Endodermal cell (in vitro differentiated cells): ENCODE measurements around the gene KDM6A. TPM values are rescaled to one million over a fixed set of nuclear protein-coding genes. Genes with fewer than 3 reads are reported as not detected.
"Not testable (repeated sequence)": the region's sequence is repeated elsewhere in the genome, so short reads cannot be mapped to it uniquely, and the experiment has no call there.

Experiments
- DNase-seq: peaks from one replicate; pipeline ENCODE4 v3.0.0-alpha.2; 2017
- H3K27ac ChIP-seq: 2 replicates; pipeline ENCODE4 v1.5.1; 2013; ENCODE audit warnings: mild to moderate bottlenecking, low read depth, low read length, moderate library complexity
- H3K27me3 ChIP-seq: 2 replicates; pipeline ENCODE4 v1.6.1; 2013; ENCODE audit warnings: mild to moderate bottlenecking, low read length, moderate library complexity; ENCODE audit not compliant: insufficient read depth, control insufficient read depth, poor library complexity, severe bottlenecking
- H3K36me3 ChIP-seq: 2 replicates; pipeline ENCODE4 v1.7.0; 2013; ENCODE audit warnings: mild to moderate bottlenecking, low read length, moderate library complexity; ENCODE audit not compliant: control insufficient read depth, insufficient read depth
- H3K4me1 ChIP-seq: one replicate; pipeline ENCODE4 v1.7.0; 2013; ENCODE audit warnings: low read length; ENCODE audit not compliant: control insufficient read depth, insufficient read depth
- H3K4me3 ChIP-seq: 2 replicates; pipeline ENCODE4 v1.5.1; 2013; ENCODE audit warnings: mild to moderate bottlenecking, low read length, moderate library complexity
- H3K9ac ChIP-seq: 2 replicates; pipeline ENCODE4 v1.6.1; 2013; ENCODE audit warnings: mild to moderate bottlenecking, low read length, moderate library complexity; ENCODE audit not compliant: poor library complexity, severe bottlenecking; ENCODE audit errors: extremely low read depth
- H3K9me3 ChIP-seq: 2 replicates; pipeline ENCODE4 v1.6.1; 2013; ENCODE audit warnings: mild to moderate bottlenecking, low read length, moderate library complexity; ENCODE audit not compliant: control insufficient read depth
- H3K27ac Mint-ChIP-seq: 2 replicates; pipeline ENCODE4 v1.8.0; 2020; ENCODE audit warnings: mixed read lengths
- H3K27me3 Mint-ChIP-seq: 2 replicates; pipeline ENCODE4 v1.8.0; 2021; ENCODE audit warnings: mild to moderate bottlenecking, mixed read lengths; ENCODE audit not compliant: insufficient read depth
- H3K36me3 Mint-ChIP-seq: 2 replicates; pipeline ENCODE4 v1.8.0; 2020; ENCODE audit warnings: low read depth, mixed read lengths
- H3K4me1 Mint-ChIP-seq: 2 replicates; pipeline ENCODE4 v1.8.0; 2020; ENCODE audit warnings: mixed read lengths
- H3K4me3 Mint-ChIP-seq: 2 replicates; pipeline ENCODE4 v1.8.0; 2020; ENCODE audit warnings: mild to moderate bottlenecking, moderate library complexity, mixed read lengths
- H3K9me3 Mint-ChIP-seq: 2 replicates; pipeline ENCODE4 v1.8.0; 2020; ENCODE audit warnings: mild to moderate bottlenecking, mixed read lengths
- WGBS, 2 experiments: methylation state at CpG; one replicate each; pipeline versions ENCODE4 v1.1.5 to v1.1.7; 2013; ENCODE audit warnings: missing lambda C conversion rate in 2 of 2, mixed read lengths in 1 of 2; ENCODE audit not compliant: insufficient coverage in 1 of 2, insufficient read length in 1 of 2; 5-methylcytosine and 5-hydroxymethylcytosine counted together
- total RNA-seq, 2 donors: library from RNA; stranded (reverse); fragmentation: NEBNext Ultra II Directional in 1 of 2; extraction: Animal tissue kit (Norgen Biotek cat#: 25700) in 1 of 2; gene quantifications; 2 replicates in 1 of 2; 3 replicates in 1 of 2; pipeline ENCODE4 v1.2.1, GENCODE V29; 2021
- TF ChIP-seq, protein P1 (sequence below): fragments of 200-600 bp; sonication (generic); conservative IDR thresholded peaks from 2 replicates; pipeline ENCODE4 v1.5.0; 2021; ENCODE audit warnings: antibody characterized with exemption, mild to moderate bottlenecking

KDM6A gene
- total RNA-seq, 2 donors from 2014 or later: 62.1 to 64.6 TPM

GRCh38 chrX:44947995-44948394 lies 75.0 kb downstream of the KDM6A start:
- H3K4me1 ChIP-seq: no peaks in the 10 kb centered on the region
- H3K27me3 Mint-ChIP-seq: no peaks in the 10 kb centered on the region
- H3K36me3 Mint-ChIP-seq: peaks cover 3% of the 10 kb centered on the region
- no peak for DNase-seq
- H3K4me3 Mint-ChIP-seq: no peak overlapping the region
- H3K27me3 ChIP-seq: no peaks in the 10 kb centered on the region
- H3K27ac ChIP-seq: no peak overlapping the region
- H3K9me3 ChIP-seq: peaks cover 28% of the 10 kb centered on the region
- no peaks in the 10 kb centered on the region for H3K36me3 ChIP-seq
- H3K4me3 ChIP-seq: no peak overlapping the region
- H3K9me3 Mint-ChIP-seq: peaks cover 60% of the 10 kb centered on the region
- peak overlapping the region; percentile 15 for H3K27ac Mint-ChIP-seq
- H3K4me1 Mint-ChIP-seq: peaks cover 14% of the 10 kb centered on the region
- WGBS, 2 experiments: 80 to 96% methylated on average over 1 to 2 of the region's 4 CpGs
- no peak overlapping the region for H3K9ac ChIP-seq
- TF ChIP-seq, protein P1, sequence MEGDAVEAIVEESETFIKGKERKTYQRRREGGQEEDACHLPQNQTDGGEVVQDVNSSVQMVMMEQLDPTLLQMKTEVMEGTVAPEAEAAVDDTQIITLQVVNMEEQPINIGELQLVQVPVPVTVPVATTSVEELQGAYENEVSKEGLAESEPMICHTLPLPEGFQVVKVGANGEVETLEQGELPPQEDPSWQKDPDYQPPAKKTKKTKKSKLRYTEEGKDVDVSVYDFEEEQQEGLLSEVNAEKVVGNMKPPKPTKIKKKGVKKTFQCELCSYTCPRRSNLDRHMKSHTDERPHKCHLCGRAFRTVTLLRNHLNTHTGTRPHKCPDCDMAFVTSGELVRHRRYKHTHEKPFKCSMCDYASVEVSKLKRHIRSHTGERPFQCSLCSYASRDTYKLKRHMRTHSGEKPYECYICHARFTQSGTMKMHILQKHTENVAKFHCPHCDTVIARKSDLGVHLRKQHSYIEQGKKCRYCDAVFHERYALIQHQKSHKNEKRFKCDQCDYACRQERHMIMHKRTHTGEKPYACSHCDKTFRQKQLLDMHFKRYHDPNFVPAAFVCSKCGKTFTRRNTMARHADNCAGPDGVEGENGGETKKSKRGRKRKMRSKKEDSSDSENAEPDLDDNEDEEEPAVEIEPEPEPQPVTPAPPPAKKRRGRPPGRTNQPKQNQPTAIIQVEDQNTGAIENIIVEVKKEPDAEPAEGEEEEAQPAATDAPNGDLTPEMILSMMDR: no peak

DNA sequence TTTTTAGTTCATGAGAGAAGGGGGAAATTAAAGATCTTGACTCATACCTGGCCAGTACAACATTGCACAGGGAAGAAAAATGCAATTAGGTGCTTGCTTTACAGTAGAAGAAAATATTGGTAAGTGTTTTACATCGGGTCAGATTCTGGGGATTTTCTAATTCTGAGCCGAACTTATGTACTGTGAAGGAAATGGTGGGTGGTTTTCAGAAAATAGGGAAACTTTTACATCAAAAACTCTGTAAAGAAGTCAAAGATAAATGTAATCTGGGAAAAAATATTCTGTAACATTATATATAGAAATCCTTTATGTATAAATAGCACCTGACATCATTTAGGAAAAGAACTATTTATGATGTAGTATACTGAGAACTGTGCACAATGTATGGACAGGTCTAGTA lies 75.4 kb downstream of the KDM6A start:
- TF ChIP-seq, protein P1: no peak
- peak overlapping the region; percentile 15 for H3K27ac Mint-ChIP-seq
- H3K9ac ChIP-seq: no peak overlapping the region
- no peaks in the 10 kb centered on the region for H3K27me3 ChIP-seq
- peaks cover 3% of the 10 kb centered on the region for H3K36me3 Mint-ChIP-seq
- H3K9me3 ChIP-seq: peaks cover 28% of the 10 kb centered on the region
- peaks cover 59% of the 10 kb centered on the region for H3K9me3 Mint-ChIP-seq
- 100% methylated on average over 2 of the region's 2 CpGs; no CpG with 5 or more reads in 1 of the 2 experiments for WGBS, 2 experiments
- no peak overlapping the region for H3K4me3 ChIP-seq
- no peak for DNase-seq
- peaks cover 17% of the 10 kb centered on the region for H3K4me1 Mint-ChIP-seq
- H3K36me3 ChIP-seq: no peaks in the 10 kb centered on the region
- no peak overlapping the region for H3K27ac ChIP-seq
- no peaks in the 10 kb centered on the region for H3K4me1 ChIP-seq
- H3K27me3 Mint-ChIP-seq: no peaks in the 10 kb centered on the region
- no peak overlapping the region for H3K4me3 Mint-ChIP-seq

DNA sequence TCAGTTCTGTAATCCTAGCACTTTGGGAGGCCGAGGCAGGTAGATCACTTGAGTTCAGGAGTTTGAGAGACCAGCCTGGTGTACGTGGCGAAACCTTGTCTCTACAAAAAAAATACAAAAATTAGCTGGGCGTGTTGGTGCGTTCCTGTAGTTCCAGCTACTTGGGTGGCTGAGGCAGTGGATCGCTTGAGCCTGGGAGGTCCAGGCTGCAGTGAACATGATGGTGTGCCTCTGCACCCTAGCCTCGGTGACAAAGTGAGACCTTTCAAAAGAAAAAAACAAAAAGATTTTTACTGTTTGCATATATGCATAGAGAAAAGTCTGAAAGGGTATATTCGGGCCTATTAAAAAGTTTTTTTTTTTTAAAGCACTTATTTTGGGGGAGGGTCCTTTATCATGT lies 76.1 kb downstream of the KDM6A start:
- Histone ChIP-seq H3K36me3 (no peaks in the 10 kb centered on the region), H3K9ac (no peak overlapping the region), H3K4me1 (no peaks in the 10 kb centered on the region), H3K9me3 (peaks cover 27% of the 10 kb centered on the region), H3K27me3 (no peaks in the 10 kb centered on the region), H3K27ac (no peak overlapping the region), H3K4me3 (no peak overlapping the region)
- TF ChIP-seq, protein P1: no peak
- Mint-ChIP-seq H3K4me3 (no peak overlapping the region), H3K27me3 (no peaks in the 10 kb centered on the region), H3K27ac (no peak overlapping the region), H3K9me3 (peaks cover 52% of the 10 kb centered on the region), H3K36me3 (peaks cover 3% of the 10 kb centered on the region), H3K4me1 (peaks cover 17% of the 10 kb centered on the region)
- WGBS, 2 experiments: 89 to 100% methylated on average over 1 to 8 of the region's 8 CpGs
- DNase-seq: no peak

DNA sequence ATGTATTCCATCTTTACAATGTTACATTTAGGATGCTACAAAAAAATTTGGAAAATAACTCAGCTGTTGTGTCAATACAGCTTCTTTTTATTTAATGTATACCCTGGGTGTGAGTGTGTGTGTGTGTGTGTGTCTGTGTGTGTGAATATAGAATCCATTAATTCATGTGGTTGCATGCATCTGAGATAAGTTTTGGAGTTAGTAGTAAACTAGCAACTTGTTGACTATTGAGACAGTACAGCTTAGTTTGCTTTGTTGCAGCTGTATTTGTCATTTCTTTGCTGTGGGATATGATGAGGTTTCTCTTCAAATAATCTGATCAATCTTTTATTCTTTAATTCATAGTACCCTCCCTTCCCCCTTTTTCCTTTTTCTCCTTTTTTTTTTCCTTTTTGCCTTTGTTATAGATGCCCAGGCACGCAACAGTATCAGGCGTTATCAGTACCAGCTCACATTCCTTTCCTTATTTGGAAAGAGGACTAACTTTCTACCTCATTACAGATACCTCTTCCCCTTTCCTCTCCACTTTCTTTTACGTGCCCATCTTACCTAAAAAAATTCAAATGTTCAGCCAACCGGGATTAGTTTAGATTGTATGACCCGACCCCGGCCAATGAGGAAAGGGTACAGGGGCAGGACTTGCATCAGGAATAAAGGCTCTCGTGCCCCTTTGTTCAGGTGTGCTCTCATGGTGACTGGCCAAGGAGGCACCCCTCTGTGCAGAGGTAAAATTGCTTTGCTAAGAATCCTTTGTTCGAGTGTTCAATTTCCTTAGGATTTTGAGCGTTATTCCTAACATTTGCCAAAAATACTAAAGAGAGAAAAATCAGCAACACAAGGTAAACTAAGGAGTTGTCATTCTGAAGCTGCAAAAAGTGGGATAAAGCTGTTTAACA lies 77.7 kb downstream of the KDM6A start:
- peak overlapping the region; percentile 70 for H3K4me3 Mint-ChIP-seq
- DNase-seq: not testable (repeated sequence)
- H3K9ac ChIP-seq: peak overlapping the region; percentile 90

More for the DNA sequence above, 77.7 kb downstream of the KDM6A start:
- peaks cover 27% of the 10 kb centered on the region for H3K4me1 Mint-ChIP-seq
- H3K27ac Mint-ChIP-seq: peak overlapping the region; percentile 93
- not testable (repeated sequence) for H3K4me1 ChIP-seq, H3K27ac ChIP-seq, H3K36me3 ChIP-seq, H3K27me3 ChIP-seq, H3K27me3 Mint-ChIP-seq, H3K36me3 Mint-ChIP-seq
- peaks cover 11% of the 10 kb centered on the region for H3K9me3 ChIP-seq
- H3K4me3 ChIP-seq: peak overlapping the region; percentile 93
- H3K9me3 Mint-ChIP-seq: peaks cover 46% of the 10 kb centered on the region
- 6% methylated on average over 7 of the region's 9 CpGs; no CpG with 5 or more reads in 1 of the 2 experiments for WGBS, 2 experiments
